NCI-H226 (cell line): Measurements from ENCODE around the gene CCSER1.
"Not testable (repeated sequence)": the region's sequence is repeated elsewhere in the genome, so short reads cannot be mapped to it uniquely, and the experiment has no call there.

Source experiments
- DNase-seq: peaks from one replicate; pipeline ENCODE4 v3.0.0-alpha.2; 2015

Gene CCSER1

DNA sequence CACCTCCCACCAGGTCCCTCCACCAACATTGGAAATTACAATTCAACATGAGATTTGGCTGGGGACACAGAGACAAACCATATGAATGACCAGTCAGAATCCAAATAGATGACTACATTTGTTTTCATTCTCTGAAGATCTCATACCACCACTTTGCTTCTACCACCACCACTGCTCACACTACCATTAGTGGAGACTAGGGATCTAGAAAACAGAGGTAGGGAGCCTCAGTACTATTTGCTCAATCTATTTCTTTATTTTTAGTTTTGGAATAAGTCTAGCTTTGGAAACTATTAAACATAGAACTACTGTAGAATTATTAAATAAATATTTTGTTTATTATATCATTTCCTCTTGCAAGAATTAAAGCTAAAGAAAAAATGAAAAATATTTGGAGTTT, 727.9 kb downstream of the CCSER1 start:
- DNase-seq, result no peak

DNA sequence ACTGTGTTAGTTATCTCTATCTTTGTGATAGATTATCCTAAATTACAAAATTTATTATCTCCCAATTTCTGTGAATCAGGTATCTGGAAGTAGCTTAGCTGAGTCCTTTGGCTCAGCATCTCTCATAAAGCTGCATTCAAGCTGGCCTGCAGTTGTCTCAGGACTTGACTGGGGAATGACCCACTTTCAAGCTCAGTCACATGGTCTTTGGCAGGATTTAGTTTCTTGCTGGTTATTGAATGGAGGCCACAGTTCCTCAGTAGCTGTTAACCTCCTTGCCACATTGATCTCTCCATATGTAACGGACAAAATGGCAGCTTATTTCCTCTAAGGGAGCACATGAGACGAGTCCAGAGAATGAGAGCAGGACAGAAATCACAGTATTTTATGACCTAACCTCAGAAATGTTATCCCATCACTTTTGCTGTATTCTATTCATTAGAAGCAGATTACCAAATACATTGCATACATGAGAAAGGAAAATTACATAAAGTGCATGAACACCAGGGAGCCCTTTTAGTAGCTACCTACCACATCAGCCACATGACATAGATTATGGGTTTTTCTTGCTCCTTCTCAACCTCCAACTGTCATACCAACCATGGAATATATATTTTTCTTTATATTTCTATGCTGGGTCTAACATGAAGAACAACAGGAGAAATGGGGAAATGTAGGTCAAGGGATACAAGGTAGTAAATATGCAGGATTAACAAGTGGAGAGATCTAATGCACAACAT, 730.1 kb downstream of the CCSER1 start:
- DNase-seq, result no peak

DNA sequence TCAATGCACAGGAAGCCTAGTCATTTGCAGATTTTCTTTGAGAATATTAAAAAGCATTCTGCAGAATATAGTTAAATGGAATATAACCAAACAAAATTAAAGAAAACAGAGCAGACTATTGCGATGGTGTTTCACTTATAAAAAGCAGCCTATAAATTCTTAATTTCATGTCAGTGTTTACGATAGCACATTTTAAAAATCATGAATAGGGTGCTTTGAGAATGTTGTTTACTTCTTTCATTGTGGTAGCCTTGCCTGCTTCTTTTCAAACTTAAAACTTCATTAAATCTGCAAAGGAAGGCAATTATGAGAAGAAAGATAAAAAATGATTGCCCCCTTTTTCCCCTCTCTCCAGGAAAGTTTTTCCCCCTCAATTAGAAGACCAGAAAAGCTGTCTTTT, 748.6 kb downstream of the CCSER1 start:
- DNase-seq, result no peak

GRCh38 chr4:90876296-90876695, 749.1 kb downstream of the CCSER1 start:
- DNase-seq, result no peak

DNA sequence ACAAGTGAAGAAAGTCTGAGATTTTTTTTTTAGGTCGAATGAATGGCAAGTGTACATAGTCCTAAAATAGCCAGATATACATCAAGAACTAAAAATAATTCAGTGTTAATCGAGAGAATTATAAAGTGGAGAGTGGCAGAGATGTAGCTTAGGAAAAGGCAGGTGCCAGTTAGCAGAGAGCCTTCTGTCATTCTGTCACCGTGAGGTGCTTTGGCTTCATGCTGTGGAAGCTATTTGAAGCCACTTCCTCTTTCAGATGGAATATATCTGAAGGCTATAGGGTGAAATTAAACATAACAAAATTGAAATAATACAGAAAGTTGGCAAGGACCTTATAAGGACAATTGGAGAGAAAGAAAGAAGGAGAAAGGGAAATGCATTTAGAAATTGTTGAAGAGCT, 756.3 kb downstream of the CCSER1 start:
- no peak for DNase-seq

GRCh38 chr4:90888571-90888970, 761.4 kb downstream of the CCSER1 start:
- no peak for DNase-seq

GRCh38 chr4:90889171-90889570, 762.0 kb downstream of the CCSER1 start:
- DNase-seq, result no peak

DNA sequence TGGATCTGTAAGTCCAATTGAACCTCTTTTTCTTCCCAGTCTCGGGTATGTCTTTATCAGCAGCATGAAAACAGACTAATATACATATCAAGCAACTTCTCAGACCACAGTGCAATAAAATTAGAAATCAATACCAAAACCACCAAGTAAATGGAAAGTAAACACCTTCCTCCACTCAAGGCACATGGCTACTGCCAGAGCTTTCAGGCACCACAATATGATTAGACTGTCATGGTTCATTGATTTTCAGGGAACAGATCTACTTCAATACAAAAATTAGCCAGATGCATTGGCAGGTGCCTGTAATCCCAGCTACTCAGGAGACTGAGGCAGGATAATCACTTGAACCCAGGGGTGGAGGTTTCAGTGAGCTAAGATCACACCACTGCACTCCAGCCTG, 776.2 kb downstream of the CCSER1 start:
- not testable (repeated sequence) for DNase-seq

GRCh38 chr4:90904021-90904420, 776.8 kb downstream of the CCSER1 start:
- DNase-seq, result no peak

- no peak for DNase-seq
These were observed 779.0 kb downstream of the CCSER1 start for GRCh38 chr4:90906239-90906638.

DNA sequence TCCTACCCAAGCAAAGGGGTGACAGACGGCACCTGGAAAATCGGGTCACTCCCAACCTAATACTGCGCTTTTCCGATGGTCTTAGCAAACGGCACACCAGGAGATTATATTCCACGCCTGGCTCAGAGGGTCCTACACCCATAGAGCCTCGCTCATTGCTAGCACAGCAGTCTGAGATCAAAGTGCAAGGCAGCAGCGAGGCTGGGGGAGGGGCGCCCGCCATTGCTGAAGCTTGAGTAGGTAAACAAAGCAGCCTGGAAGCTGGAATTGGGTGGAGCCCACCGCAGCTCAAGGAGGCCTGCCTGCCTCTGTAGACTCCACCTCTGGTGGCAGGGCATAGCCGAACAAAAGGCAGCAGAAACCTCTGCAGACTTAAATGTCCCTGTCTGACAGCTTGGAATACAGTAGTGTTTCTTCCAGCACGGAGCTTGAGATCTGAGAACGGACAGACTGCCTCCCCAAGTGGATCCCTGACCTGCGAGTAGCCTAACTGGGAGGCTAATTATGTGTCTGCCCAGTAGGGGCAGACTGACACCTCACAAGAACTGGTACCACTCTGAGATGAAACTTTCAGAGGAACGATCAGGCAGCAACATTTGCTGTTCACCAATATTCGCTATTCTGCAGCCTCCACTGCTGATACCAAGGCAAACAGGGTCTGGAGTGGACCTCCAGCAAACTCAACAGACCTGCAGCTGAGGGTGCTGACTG, 784.7 kb downstream of the CCSER1 start:
- DNase-seq, result not testable (repeated sequence)

DNA sequence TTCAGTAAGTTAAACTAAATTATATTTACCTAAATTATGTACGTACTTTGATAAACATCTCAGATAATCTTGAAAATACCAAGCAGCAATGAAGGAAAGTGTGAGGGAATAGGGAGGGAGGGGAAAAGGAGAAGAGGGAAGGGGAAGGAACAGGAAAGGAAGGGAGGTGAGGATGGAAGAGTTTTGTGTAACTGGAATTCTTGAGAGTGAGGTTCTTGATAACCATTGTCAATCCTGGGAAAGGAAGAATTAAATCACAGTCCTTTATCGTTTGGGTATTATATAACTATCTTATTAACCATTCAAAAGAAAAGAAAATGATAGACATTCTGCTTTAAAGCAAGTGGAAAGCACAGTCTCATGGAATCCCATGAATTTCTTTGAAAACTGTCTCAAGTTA, 795.0 kb downstream of the CCSER1 start:
- DNase-seq, result no peak

GRCh38 chr4:90926957-90927356, 799.8 kb downstream of the CCSER1 start:
- no peak for DNase-seq

- DNase-seq, result no peak
These were observed 816.1 kb downstream of the CCSER1 start for GRCh38 chr4:90943311-90943710.

GRCh38 chr4:90946945-90947344, 819.8 kb downstream of the CCSER1 start:
- DNase-seq, result no peak

- DNase-seq, result peak; percentile 54
These were observed 823.2 kb downstream of the CCSER1 start for GRCh38 chr4:90950385-90950841.

DNA sequence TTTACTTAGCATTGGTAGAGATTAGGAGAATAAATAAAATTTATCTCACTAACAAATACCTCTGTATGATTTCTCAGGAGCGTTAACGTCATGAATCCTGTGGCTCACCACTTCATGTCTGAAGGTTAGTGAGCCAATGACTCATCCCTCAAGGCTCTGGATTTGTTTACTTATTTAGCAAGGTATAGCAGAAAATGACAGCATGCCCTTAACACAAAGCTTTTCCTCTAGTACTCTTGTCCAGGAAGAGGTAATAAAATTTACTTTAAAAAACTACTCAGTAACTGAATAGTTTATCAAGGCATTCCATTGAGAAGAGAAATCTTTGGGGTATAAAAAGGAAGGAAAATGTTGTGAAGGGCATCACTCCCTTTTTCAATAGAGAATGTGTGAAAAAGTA, 823.8 kb downstream of the CCSER1 start:
- DNase-seq, result peak; percentile 92

GRCh38 chr4:90958256-90958895, 831.2 kb downstream of the CCSER1 start:
- peak; percentile 77 for DNase-seq

- no peak for DNase-seq
These were observed 833.2 kb downstream of the CCSER1 start for GRCh38 chr4:90960433-90960832.

DNA sequence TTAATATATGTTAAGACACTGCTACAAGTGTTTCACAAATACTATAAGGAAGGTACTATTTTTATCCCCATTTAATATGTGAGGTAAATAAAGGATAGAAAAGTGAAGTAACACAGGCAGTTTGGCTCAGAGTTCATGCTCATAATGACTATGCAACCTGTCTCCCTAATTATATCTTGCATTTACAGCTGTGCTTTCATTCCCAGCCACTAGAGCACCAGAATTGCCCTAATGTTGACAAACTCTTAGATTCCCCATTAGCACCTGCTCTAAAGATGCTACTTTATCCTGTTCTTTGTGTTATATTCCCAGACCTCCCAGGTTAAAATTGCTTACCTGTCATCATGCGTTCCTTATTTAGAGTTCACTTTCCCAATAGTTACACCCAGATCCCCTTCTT, 833.6 kb downstream of the CCSER1 start:
- DNase-seq, result no peak

DNA sequence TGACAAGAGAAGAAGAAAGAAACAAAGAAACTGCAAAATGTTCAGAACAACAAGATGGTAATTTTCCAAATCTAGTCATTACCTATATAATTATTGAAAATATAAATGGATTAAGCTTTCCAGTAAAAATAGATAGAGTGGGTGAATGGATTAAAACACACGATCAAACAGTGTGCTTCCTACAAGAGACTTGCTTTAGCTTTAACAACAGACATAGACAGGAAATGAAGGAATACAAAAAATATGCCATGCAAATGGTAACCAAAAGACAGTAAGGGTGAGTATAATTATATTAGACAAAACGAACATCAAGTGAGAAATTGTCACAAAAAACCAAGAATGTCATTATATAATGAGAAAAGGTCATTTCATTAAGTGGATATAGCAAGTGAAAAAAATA, 842.8 kb downstream of the CCSER1 start:
- DNase-seq, result no peak

- no peak for DNase-seq
These were observed 850.5 kb downstream of the CCSER1 start for GRCh38 chr4:90977726-90978125.

- DNase-seq, result no peak
These were observed 852.4 kb downstream of the CCSER1 start for GRCh38 chr4:90979556-90979955.

DNA sequence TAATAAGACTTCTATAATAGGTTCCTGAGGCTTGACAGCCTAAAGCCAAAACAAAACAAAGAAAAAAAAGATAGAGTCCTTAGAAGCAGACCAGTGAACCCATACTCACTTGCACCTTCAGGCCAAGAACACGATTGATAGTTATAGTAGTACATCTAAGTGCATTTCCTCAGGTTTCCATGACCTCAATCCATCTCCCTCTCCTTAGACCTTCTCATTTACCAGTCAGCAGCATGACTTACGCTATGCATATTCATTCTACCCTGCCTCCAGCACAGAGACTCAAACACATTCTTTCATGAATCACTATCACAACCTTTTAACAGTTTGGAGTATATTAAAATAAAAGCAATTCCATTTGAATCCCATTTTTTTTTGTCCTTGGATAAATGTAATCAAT, 855.6 kb downstream of the CCSER1 start:
- no peak for DNase-seq
